Mesenchymal stem cell (in vitro differentiated cells and primary cell): ENCODE data around the gene RFTN1.

Experiments used
- DNase-seq: peaks from one replicate; pipeline ENCODE4 v3.0.0-alpha.2; 2013
- H2AFZ ChIP-seq: one replicate; pipeline ENCODE4 v1.6.1; 2013; ENCODE audit warnings: low read depth, mild to moderate bottlenecking, control low read depth, inconsistent platforms, low read length, moderate library complexity
- H2AK5ac ChIP-seq: 2 replicates; pipeline ENCODE4 v1.6.1; 2013; ENCODE audit warnings: low read length, moderate library complexity, mild to moderate bottlenecking, inconsistent platforms; ENCODE audit not compliant: severe bottlenecking
- H2BK120ac ChIP-seq: one replicate; pipeline ENCODE4 v1.6.1; 2013; ENCODE audit warnings: low read depth, mild to moderate bottlenecking, inconsistent platforms, low read length, moderate library complexity
- H2BK12ac ChIP-seq, 2 experiments: one replicate each; pipeline ENCODE4 v1.6.1; 2013; ENCODE audit warnings: inconsistent platforms in 2 of 2, low read length in 2 of 2, mild to moderate bottlenecking in 2 of 2, moderate library complexity in 2 of 2, control low read depth in 1 of 2
- H2BK15ac ChIP-seq: one replicate; pipeline ENCODE4 v1.6.1; 2013; ENCODE audit warnings: mild to moderate bottlenecking, low read depth, inconsistent platforms; ENCODE audit not compliant: poor library complexity, severe bottlenecking
- H2BK5ac ChIP-seq: 2 replicates; pipeline ENCODE4 v1.6.1; 2013; ENCODE audit warnings: low read depth, mild to moderate bottlenecking, low read length, control low read depth, inconsistent platforms; ENCODE audit not compliant: poor library complexity, severe bottlenecking
- H3K14ac ChIP-seq, 2 experiments: one replicate each; pipeline ENCODE4 v1.6.1; 2013; ENCODE audit warnings: inconsistent platforms in 2 of 2, low read length in 2 of 2, control low read depth in 1 of 2, mild to moderate bottlenecking in 1 of 2, moderate library complexity in 1 of 2
- H3K18ac ChIP-seq, 2 experiments: one replicate each; pipeline ENCODE4 v1.6.1; 2013; ENCODE audit warnings: inconsistent platforms in 2 of 2, low read length in 2 of 2, control low read depth in 1 of 2, low read depth in 1 of 2, mild to moderate bottlenecking in 1 of 2
- H3K23ac ChIP-seq, 2 experiments: one replicate each; pipeline ENCODE4 v1.6.1; 2013; ENCODE audit warnings: inconsistent platforms in 2 of 2, low read length in 2 of 2, mild to moderate bottlenecking in 2 of 2, moderate library complexity in 2 of 2, control low read depth in 1 of 2
- H3K27ac ChIP-seq: 2 replicates; pipeline ENCODE4 v1.5.1; 2013; ENCODE audit warnings: mild to moderate bottlenecking, moderate library complexity, low read length, control low read depth, inconsistent platforms; ENCODE audit not compliant: poor library complexity, severe bottlenecking
- H3K27me3 ChIP-seq, 2 experiments: 2 replicates each; pipeline versions ENCODE4 v1.6.1 to v1.7.0; 2013; ENCODE audit warnings: low read length in 2 of 2, mild to moderate bottlenecking in 2 of 2, moderate library complexity in 2 of 2, control low read depth in 1 of 2, inconsistent platforms in 1 of 2; ENCODE audit not compliant: control insufficient read depth in 1 of 2, insufficient read depth in 1 of 2
- H3K36me3 ChIP-seq, 2 experiments: 2 replicates each; pipeline versions ENCODE4 v1.6.1 to v1.7.0; 2013; ENCODE audit warnings: low read length in 2 of 2, control low read depth in 1 of 2, inconsistent platforms in 1 of 2, low read depth in 1 of 2, mild to moderate bottlenecking in 1 of 2; ENCODE audit not compliant: insufficient read depth in 2 of 2, control insufficient read depth in 1 of 2
- H3K4ac ChIP-seq, 2 experiments: one replicate each; pipeline ENCODE4 v1.6.1; 2013; ENCODE audit warnings: inconsistent platforms in 2 of 2, low read length in 2 of 2, mild to moderate bottlenecking in 2 of 2, moderate library complexity in 2 of 2, control low read depth in 1 of 2, low read depth in 1 of 2
- H3K4me1 ChIP-seq: 2 replicates; pipeline ENCODE4 v1.6.1; 2013; ENCODE audit warnings: low read depth, low read length, control low read depth; ENCODE audit not compliant: control insufficient read depth, insufficient read depth
- H3K4me2 ChIP-seq: 2 replicates; pipeline ENCODE4 v1.6.1; 2013; ENCODE audit warnings: low read length, mild to moderate bottlenecking, inconsistent platforms; ENCODE audit not compliant: poor library complexity, severe bottlenecking
- H3K4me3 ChIP-seq, 2 experiments: 2 replicates each; pipeline versions ENCODE4 v1.5.1 to v1.7.0; 2013; ENCODE audit warnings: low read length in 2 of 2, mild to moderate bottlenecking in 2 of 2, control low read depth in 1 of 2, low read depth in 1 of 2; ENCODE audit not compliant: insufficient read depth in 1 of 2
- H3K79me1 ChIP-seq: replicated peaks from 2 replicates; pipeline ENCODE4 v1.6.1; 2013; ENCODE audit warnings: mild to moderate bottlenecking, control low read depth, low read length, inconsistent platforms; ENCODE audit not compliant: poor library complexity, severe bottlenecking
- H3K9ac ChIP-seq: 2 replicates; pipeline ENCODE4 v1.7.0; 2013; ENCODE audit warnings: mild to moderate bottlenecking, low read length, moderate library complexity
- H3K9me3 ChIP-seq: 2 replicates; pipeline ENCODE4 v1.7.0; 2013; ENCODE audit warnings: mild to moderate bottlenecking, low read length; ENCODE audit not compliant: control insufficient read depth
- H4K8ac ChIP-seq: one replicate; pipeline ENCODE4 v1.6.1; 2013; ENCODE audit warnings: inconsistent platforms, mild to moderate bottlenecking, low read length, moderate library complexity
- H4K91ac ChIP-seq: one replicate; pipeline ENCODE4 v1.6.1; 2013; ENCODE audit warnings: mild to moderate bottlenecking, low read length, inconsistent platforms
- WGBS: methylation state at CpG from one replicate; pipeline ENCODE4 v1.1.7; 2013; ENCODE audit warnings: mixed read lengths; 5-methylcytosine and 5-hydroxymethylcytosine counted together

Gene RFTN1

DNA sequence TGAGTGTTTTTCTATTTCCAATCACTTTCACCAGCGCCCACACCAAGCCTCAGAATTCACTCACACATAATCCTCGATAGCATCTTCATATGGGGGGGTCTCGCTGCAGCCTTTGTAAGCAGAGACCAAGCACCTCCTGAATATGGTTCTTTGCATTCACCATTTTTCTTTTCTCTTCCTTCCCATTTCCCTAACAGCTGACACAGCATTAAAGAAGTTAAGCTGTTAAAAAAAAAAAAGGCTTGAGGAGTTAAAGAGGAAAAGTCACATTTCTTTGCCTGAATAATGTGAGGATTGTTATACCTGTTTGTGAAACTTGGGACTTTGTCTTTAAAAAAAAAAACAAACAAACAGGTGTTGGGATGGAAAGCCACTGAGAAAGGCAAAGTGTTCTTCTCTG, 41.6 kb downstream of the RFTN1 start:
- H3K4me1 ChIP-seq: peaks cover 17% of the 10 kb centered on the region
- no peak overlapping the region for H3K9ac ChIP-seq
- no peak overlapping the region for H3K23ac ChIP-seq
- H2BK12ac ChIP-seq: no peak overlapping the region
- H4K8ac ChIP-seq: no peak overlapping the region
- peaks cover 18 to 31% of the 10 kb centered on the region in 2 experiments for H3K36me3 ChIP-seq
- no peaks in the 10 kb centered on the region for H3K27me3 ChIP-seq
- H3K9me3 ChIP-seq: peaks cover 13% of the 10 kb centered on the region
- H3K79me1 ChIP-seq: peaks cover 51% of the 10 kb centered on the region
- no peak overlapping the region for H3K27ac ChIP-seq
- H3K18ac ChIP-seq: no peak overlapping the region
- peak overlapping the region; percentile 44 for H2AK5ac ChIP-seq
- no peak overlapping the region for H3K4me2 ChIP-seq
- H3K4me3 ChIP-seq: no peak overlapping the region
- no peak overlapping the region for H3K14ac ChIP-seq
- H4K91ac ChIP-seq: no peak overlapping the region
- H2BK120ac ChIP-seq: no peak overlapping the region
- H2BK5ac ChIP-seq: no peak overlapping the region
- no peak overlapping the region for H2AFZ ChIP-seq
- H2BK15ac ChIP-seq: no peak overlapping the region
- H3K4ac ChIP-seq: no peak overlapping the region
- DNase-seq: no peak
- 100% methylated on average over 3 of the region's 3 CpGs for WGBS

DNA sequence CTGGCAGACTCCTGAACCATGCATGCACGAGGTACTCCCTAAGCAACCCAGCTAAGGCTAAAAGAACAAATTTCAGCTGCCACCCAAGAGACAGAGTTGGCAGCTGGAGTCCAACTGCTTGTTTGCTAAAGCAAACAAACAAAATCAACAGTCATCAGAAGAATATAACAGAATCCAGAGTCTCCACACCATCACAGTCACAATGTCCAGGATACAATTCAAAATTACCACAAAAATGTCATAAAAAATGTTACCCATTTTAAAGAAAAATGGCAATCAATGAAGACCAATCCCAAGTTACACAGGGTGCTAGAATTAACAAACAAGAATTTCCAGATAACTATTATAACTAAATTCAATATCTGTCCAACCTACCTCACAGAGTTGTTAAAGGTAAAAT, 42.9 kb downstream of the RFTN1 start:
- Histone ChIP-seq H2BK12ac (no peak overlapping the region), H3K4me3 (no peak overlapping the region), H3K4me2 (no peak overlapping the region), H2AK5ac (no peak overlapping the region), H3K4me1 (peaks cover 12% of the 10 kb centered on the region), H2BK15ac (no peak overlapping the region), H4K8ac (no peak overlapping the region), H3K9me3 (peaks cover 13% of the 10 kb centered on the region), H3K27me3 (no peaks in the 10 kb centered on the region), H3K18ac (no peak overlapping the region), H3K9ac (no peak overlapping the region), H3K14ac (no peak overlapping the region), H3K4ac (no peak overlapping the region), H2AFZ (no peak overlapping the region), H2BK120ac (no peak overlapping the region), H4K91ac (no peak overlapping the region), H3K27ac (no peak overlapping the region), H3K36me3 (peaks cover 20 to 44% of the 10 kb centered on the region in 2 experiments), H2BK5ac (no peak overlapping the region), H3K79me1 (peaks cover 57% of the 10 kb centered on the region), H3K23ac (no peak overlapping the region)
- WGBS: 95% methylated on average over 1 of the region's 1 CpG
- no peak for DNase-seq

- Histone ChIP-seq H3K4me3 (no peak overlapping the region), H3K27me3 (no peaks in the 10 kb centered on the region), H3K27ac (no peak overlapping the region), H2AK5ac (peak overlapping the region; percentile 38), H4K8ac (peak overlapping the region; percentile 73), H3K18ac (peak overlapping the region; percentile 66 to 67), H3K4me1 (peaks cover 3% of the 10 kb centered on the region), H3K23ac (peak overlapping the region in 1 of 2 experiments; percentile 34), H2BK5ac (no peak overlapping the region), H3K4me2 (no peak overlapping the region), H2AFZ (no peak overlapping the region), H3K79me1 (peaks cover 59% of the 10 kb centered on the region), H2BK12ac (peak overlapping the region; percentile 29 to 62), H2BK120ac (peak overlapping the region; percentile 15), H3K36me3 (peaks cover 21 to 46% of the 10 kb centered on the region in 2 experiments), H3K4ac (peak overlapping the region in 1 of 2 experiments; percentile 40), H3K14ac (no peak overlapping the region), H3K9ac (no peak overlapping the region), H2BK15ac (no peak overlapping the region), H3K9me3 (peaks cover 13% of the 10 kb centered on the region), H4K91ac (peak overlapping the region; percentile 32)
- WGBS: 61% methylated on average over 6 of the region's 10 CpGs
- peak; percentile 54 for DNase-seq
Observed at GRCh38 chr3:16468336-16469098, 45.0 kb downstream of the RFTN1 start.

GRCh38 chr3:16468002-16468335, 45.5 kb downstream of the RFTN1 start:
- no peak overlapping the region for H2BK5ac ChIP-seq
- H3K27ac ChIP-seq: no peak overlapping the region
- H3K9me3 ChIP-seq: peaks cover 13% of the 10 kb centered on the region
- no peak overlapping the region for H3K23ac ChIP-seq
- no peak overlapping the region for H3K14ac ChIP-seq
- peak; percentile 51 for DNase-seq
- no peak overlapping the region for H4K91ac ChIP-seq
- no peak overlapping the region for H3K4ac ChIP-seq
- H3K9ac ChIP-seq: no peak overlapping the region
- H3K18ac ChIP-seq: no peak overlapping the region
- H3K27me3 ChIP-seq: no peaks in the 10 kb centered on the region
- H2BK120ac ChIP-seq: no peak overlapping the region
- no peak overlapping the region for H2AK5ac ChIP-seq
- H3K36me3 ChIP-seq: peaks cover 21 to 46% of the 10 kb centered on the region in 2 experiments
- no peak overlapping the region for H4K8ac ChIP-seq
- H2AFZ ChIP-seq: no peak overlapping the region
- no peak overlapping the region for H3K4me2 ChIP-seq
- H3K79me1 ChIP-seq: peaks cover 59% of the 10 kb centered on the region
- peaks cover 3% of the 10 kb centered on the region for H3K4me1 ChIP-seq
- no peak overlapping the region for H2BK15ac ChIP-seq
- 27% methylated on average over 6 of the region's 6 CpGs for whole genome bisulfite sequencing
- no peak overlapping the region for H3K4me3 ChIP-seq
- no peak overlapping the region for H2BK12ac ChIP-seq
